HEK293T (cell line): Measurements from ENCODE around the gene WDFY1.

Experiments used
- CTCF ChIA-PET: fragments of 350-600 bp; formaldehyde crosslinking; extraction: SDS; loops from one replicate; lab custom pipeline; 2021; ENCODE audit warnings: antibody characterized with exemption, inconsistent platforms; lab: Yijun Ruan, JAX
- POLR2A ChIA-PET: fragments of 350-600 bp; formaldehyde crosslinking; extraction: SDS; loops from one replicate; lab custom pipeline; 2020; ENCODE audit warnings: antibody characterized with exemption, inconsistent platforms; lab: Yijun Ruan, JAX
- DNase-seq: peaks from one replicate; pipeline ENCODE4 v3.0.0; 2012; ENCODE audit warnings: mixed read lengths; ENCODE audit errors: extremely low spot score
- ARNT ChIP-seq: fragments of 450-650 bp; IDR thresholded peaks from 2 replicates; pipeline ENCODE4 v1.6.1; 2017; ENCODE audit warnings: mild to moderate bottlenecking
- BHLHE40 ChIP-seq: fragments of 450-650 bp; IDR thresholded peaks from 2 replicates; pipeline ENCODE4 v1.6.1; 2016; ENCODE audit warnings: mild to moderate bottlenecking, moderate library complexity, borderline replicate concordance
- CTBP1 ChIP-seq: fragments of 450-650 bp; IDR thresholded peaks from 2 replicates; pipeline ENCODE4 v1.6.1; 2016; ENCODE audit warnings: borderline replicate concordance
- ELF4 ChIP-seq: fragments of 450-650 bp; IDR thresholded peaks from 2 replicates; pipeline ENCODE4 v1.6.1; 2017; ENCODE audit warnings: antibody characterized with exemption
- FOXA1 ChIP-seq: fragments of 450-650 bp; IDR thresholded peaks from 2 replicates; pipeline ENCODE4 v1.6.1; 2016; ENCODE audit warnings: mild to moderate bottlenecking
- FOXK2 ChIP-seq: fragments of 450-650 bp; IDR thresholded peaks from 2 replicates; pipeline ENCODE4 v1.6.1; 2016; ENCODE audit warnings: mild to moderate bottlenecking
- FOXM1 ChIP-seq: fragments of 450-650 bp; IDR thresholded peaks from 2 replicates; pipeline ENCODE4 v1.6.1; 2017; ENCODE audit warnings: mild to moderate bottlenecking, borderline replicate concordance
- HDGF ChIP-seq: fragments of 450-650 bp; IDR thresholded peaks from 2 replicates; pipeline ENCODE4 v1.6.1; 2017; ENCODE audit warnings: antibody characterized with exemption, borderline replicate concordance
- L3MBTL2 ChIP-seq: fragments of 450-650 bp; conservative IDR thresholded peaks from 2 replicates; pipeline ENCODE4 v1.6.1; 2016; ENCODE audit warnings: mild to moderate bottlenecking
- LEF1 ChIP-seq: fragments of 450-650 bp; IDR thresholded peaks from 2 replicates; pipeline ENCODE4 v1.6.1; 2017; ENCODE audit warnings: mild to moderate bottlenecking, borderline replicate concordance
- NFRKB ChIP-seq: fragments of 450-650 bp; IDR thresholded peaks from 2 replicates; pipeline ENCODE4 v1.6.1; 2016; ENCODE audit warnings: mild to moderate bottlenecking, moderate library complexity
- SP1 ChIP-seq: fragments of 450-650 bp; IDR thresholded peaks from 2 replicates; pipeline ENCODE4 v1.6.1; 2017
- SUZ12 ChIP-seq: fragments of 450-650 bp; IDR thresholded peaks from 2 replicates; pipeline ENCODE4 v1.6.1; 2016; ENCODE audit warnings: mild to moderate bottlenecking
- TARDBP ChIP-seq: fragments of 450-650 bp; IDR thresholded peaks from 2 replicates; pipeline ENCODE4 v1.6.1; 2016
- ZNF384 ChIP-seq: fragments of 450-650 bp; IDR thresholded peaks from 2 replicates; pipeline ENCODE4 v1.6.1; 2016
- TF ChIP-seq, protein P1 (sequence below): fragments of 450-650 bp; IDR thresholded peaks from 2 replicates; pipeline ENCODE4 v1.6.1; 2016

The WDFY1 gene

DNA sequence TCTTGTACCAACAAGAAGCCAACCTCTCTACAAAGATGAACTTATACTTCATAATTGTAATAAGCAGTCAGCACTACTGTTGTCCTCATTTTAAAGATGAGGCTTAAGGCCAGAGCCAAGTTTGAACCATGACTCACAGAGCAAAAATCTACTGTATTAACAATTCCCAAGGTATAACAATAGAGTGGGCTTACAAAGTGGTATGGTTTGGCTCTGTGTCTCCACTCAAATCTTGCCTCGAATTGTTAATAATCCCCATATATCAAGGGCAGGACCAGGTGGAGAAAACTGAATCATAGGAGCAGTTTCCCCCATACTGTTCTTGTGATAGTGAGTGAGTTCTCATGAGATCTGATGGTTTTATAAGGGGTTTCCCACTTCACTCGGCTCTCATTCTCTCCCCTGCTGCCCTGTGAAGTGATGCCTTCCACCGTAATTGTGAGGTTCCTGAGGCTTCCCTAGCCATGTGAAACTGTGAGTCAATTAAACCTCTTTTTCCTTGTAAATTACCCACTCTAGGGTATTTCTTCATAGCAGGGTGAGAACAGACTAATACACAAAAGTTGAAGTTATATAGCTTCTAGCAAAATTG is 31.6 kb upstream of the WDFY1 start:
- DNase-seq, result no peak
- TF ChIP-seq HDGF (no peak), CTBP1 (no peak), TARDBP (no peak), FOXA1 (no peak), ZNF384 (no peak), SUZ12 (no peak), FOXM1 (no peak)
- POLR2A ChIA-PET, result no interaction called here
- CTCF ChIA-PET, result interaction anchor here (1.6 kb wide), 1 partner anchor 17 kb away, joined by 6 read pairs; no protein-coding TSS in a partner anchor

DNA sequence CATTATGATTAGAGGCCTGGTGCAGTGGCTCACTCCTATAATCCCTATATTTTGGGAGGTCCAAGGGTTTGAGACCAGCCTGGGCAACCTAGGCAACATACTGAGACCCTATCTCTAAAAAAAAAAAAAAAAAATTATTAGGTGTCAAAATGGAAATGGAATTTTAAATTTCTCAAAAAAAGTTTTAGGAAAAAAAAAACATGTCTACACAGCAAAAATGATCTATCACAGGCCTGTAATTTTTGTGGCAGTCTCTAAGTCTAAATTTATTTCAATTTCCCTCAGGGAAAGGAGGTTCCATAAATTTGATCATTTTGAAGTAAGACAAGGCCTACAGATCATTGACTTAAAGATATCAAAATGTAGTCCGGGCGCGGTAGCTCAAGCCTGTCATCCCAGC is 28.5 kb upstream of the WDFY1 start:
- CTCF ChIA-PET, result no interaction called here
- POLR2A ChIA-PET, result no interaction called here
- DNase-seq, result no peak
- TF ChIP-seq BHLHE40, result no peak
- no peak for TF ChIP-seq L3MBTL2
- no peak for TF ChIP-seq HDGF
- TF ChIP-seq, protein P1, sequence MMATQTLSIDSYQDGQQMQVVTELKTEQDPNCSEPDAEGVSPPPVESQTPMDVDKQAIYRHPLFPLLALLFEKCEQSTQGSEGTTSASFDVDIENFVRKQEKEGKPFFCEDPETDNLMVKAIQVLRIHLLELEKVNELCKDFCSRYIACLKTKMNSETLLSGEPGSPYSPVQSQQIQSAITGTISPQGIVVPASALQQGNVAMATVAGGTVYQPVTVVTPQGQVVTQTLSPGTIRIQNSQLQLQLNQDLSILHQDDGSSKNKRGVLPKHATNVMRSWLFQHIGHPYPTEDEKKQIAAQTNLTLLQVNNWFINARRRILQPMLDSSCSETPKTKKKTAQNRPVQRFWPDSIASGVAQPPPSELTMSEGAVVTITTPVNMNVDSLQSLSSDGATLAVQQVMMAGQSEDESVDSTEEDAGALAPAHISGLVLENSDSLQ, result no peak
- TF ChIP-seq NFRKB, result no peak
- no peak for TF ChIP-seq FOXM1
- TF ChIP-seq SUZ12, result no peak
- no peak for TF ChIP-seq ZNF384
- TF ChIP-seq SP1, result no peak
- no peak for TF ChIP-seq TARDBP
- no peak for TF ChIP-seq LEF1
- TF ChIP-seq FOXA1, result no peak
- TF ChIP-seq ARNT, result no peak
- TF ChIP-seq CTBP1, result no peak
- TF ChIP-seq ELF4, result no peak
- no peak for TF ChIP-seq FOXK2

DNA sequence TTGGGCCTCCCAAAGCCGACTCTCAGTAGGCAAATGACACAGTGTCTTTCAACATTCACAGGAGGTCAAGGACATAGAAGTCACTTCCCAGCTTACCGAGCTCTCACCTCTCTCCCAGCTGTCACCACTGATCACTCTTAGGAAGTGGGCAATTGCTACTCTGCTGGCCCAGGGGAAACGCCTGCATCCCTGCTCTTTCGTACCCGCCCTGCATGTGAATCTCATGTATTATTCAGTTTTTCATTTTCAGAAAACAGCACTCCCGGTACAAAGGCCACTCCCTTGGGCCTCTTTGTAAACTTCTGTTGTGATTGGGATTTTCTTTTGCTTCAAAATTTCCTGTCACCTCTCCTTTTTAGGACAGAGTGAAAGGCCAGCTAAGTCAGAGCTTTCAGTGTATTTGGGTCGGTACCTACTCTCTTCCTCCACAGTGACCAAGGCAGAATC is 27.5 kb upstream of the WDFY1 start:
- DNase-seq, result no peak
- ChIA-PET POLR2A (interaction anchor here (0.5 kb wide), 1 partner anchor 26 kb away, joined by 3 read pairs; no protein-coding TSS in a partner anchor), CTCF (no interaction called here)
- TF ChIP-seq BHLHE40 (no peak), LEF1 (no peak), FOXM1 (no peak), CTBP1 (no peak), ZNF384 (no peak), L3MBTL2 (no peak), NFRKB (no peak), SUZ12 (no peak), TARDBP (no peak), ELF4 (no peak), HDGF (no peak), FOXK2 (no peak)
- TF ChIP-seq, protein P1, result no peak

DNA sequence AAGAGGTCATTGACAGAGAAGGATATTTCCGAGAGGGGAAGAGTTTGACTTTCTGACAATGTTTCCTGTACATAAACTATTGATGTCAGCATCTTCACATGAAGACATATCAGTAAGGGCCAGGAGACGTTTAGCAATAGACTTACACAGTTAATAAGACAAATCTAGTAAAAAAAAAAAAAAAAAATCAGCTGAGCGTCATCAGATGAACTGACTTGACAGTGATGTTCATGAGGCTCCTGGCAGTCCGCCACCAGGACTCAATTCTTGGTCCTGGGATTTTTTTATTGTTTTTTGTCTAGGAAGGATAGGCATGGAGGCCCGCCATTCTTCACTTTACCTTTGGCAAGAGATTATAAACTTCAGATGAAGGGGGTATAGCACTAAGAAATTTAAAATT is 26.6 kb upstream of the WDFY1 start:
- TF ChIP-seq SP1 (no peak), LEF1 (no peak), BHLHE40 (no peak), L3MBTL2 (no peak), TARDBP (no peak), ARNT (no peak), ZNF384 (no peak), CTBP1 (no peak), ELF4 (no peak), SUZ12 (no peak), FOXM1 (no peak), FOXA1 (no peak), NFRKB (no peak), FOXK2 (no peak), HDGF (no peak)
- TF ChIP-seq, protein P1, result no peak
- ChIA-PET POLR2A (no interaction called here), CTCF (interaction anchor here (0.8 to 2.7 kb wide), 3 partner anchors 40 to 315 kb away, joined by 3 to 23 read pairs (median 10); no protein-coding TSS in a partner anchor)
- DNase-seq, result no peak

DNA sequence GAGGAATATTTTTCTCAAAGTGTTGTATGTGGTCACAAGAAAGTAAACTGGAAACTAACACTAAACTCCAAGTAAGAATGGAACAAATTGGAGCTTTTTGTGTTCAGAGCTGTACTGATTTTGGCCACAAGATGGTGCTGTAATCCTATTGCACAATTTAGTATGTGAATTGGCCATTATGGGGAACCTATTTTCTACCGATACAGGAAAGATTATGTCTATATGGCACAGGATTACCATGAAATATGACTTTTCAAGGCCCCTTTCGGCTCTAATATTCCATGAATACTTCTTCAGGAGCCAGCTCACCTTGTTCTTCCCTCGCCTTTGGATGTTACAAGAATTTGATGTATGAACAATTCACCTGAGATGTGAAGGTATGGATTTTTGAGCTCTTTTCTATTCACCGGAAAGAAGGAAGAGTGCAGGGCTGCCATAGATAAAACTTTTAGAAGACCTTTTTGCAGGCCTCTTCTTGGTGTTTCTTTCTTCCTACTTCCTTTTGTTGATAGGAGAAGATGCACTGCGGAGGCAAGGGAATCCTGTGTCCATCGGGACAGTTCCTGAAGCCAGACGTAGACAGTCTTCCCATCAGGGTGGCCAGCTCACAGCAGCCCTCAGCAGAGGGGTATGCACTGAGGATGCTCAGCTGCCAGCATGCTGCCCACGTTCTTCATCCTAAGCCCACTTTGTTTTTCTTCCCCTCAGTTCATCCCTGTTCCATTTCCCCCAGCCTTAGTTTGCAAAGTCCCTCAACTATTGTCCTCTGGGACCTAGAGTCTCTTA is 25.4 kb upstream of the WDFY1 start:
- ChIA-PET POLR2A (interaction anchor here (1.2 kb wide), 1 partner anchor 13 kb away, joined by 3 read pairs; no protein-coding TSS in a partner anchor), CTCF (interaction anchor here (0.7 to 2.7 kb wide), 11 partner anchors 9 to 399 kb away, joined by 3 to 23 read pairs (median 4); no protein-coding TSS in a partner anchor)
- TF ChIP-seq, protein P1, result no peak
- TF ChIP-seq SP1 (no peak), BHLHE40 (no peak), ELF4 (no peak), SUZ12 (no peak), ARNT (no peak), ZNF384 (no peak), FOXK2 (no peak), FOXM1 (no peak), CTBP1 (no peak), FOXA1 (no peak), LEF1 (no peak), L3MBTL2 (no peak), NFRKB (no peak), HDGF (no peak), TARDBP (no peak)
- peak; percentile 30 for DNase-seq
